Measurements from ENCODE around the gene RTKN2.
"Not testable (repeated sequence)": the region's sequence is repeated elsewhere in the genome, so short reads cannot be mapped to it uniquely, and the experiment has no call there.

Gene RTKN2

DNA sequence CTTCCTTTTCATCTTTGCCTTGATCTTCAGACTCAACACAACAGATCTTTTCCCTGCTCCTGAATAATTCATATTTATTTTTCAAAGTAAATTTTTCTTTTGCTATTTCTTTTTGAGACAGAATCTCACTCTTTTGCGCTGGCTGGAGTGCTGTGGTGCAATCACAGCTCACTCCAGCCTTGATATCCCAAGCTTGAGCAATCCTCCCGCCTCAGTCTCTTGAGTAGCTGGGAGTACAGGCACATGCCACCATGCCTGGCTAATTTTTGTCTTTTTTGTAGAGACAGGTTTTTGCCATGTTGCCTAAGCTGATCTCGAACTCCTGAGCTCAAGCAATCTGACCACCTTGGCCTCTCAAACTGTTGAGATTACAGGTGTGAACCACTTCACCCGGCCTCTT is 9.2 kb downstream of the RTKN2 start:
- no peak for DNase-seq (ENCODE audit: low read depth in 3 of 3)

DNA sequence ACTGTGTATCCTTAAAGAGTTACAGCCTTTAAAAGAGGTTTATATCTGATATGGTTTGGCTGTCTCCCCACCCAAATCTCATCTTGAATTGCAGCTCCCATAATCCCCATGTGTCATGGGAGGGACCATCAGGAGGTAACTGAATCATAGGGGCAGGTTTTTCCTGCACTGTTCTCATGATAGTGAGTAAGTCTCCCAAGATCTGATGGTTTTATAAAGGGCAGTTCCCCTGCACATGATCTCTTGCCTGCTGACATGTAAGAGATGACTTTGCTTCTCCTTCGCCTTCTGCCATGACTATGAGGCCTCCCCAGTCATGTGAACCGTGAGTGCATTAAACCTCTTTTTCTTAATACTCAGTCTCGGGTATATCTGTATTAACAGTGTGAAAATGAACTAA is 9.7 kb downstream of the RTKN2 start:
- no peak for DNase-seq (ENCODE audit: low read depth in 3 of 3)

DNA sequence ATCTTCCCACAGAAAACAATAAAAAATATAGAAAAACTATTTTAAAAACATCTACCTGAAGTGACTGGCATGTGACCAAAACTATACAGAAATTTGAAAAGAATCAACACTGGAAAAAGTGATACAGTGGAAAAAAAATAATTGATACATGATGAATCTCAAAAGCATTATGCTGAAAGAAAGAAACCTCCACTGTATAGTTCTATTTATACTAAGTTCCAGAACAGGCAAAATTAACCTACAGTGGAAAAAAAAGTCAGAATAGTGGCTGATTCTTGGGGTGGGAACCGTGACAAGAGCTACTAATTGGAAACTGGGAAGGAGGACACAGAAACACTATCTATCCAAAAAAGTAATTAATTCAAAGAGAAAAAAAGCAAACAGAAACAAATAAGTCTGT is 14.9 kb downstream of the RTKN2 start:
- DNase-seq (ENCODE audit: low read depth in 3 of 3), result no peak

DNA sequence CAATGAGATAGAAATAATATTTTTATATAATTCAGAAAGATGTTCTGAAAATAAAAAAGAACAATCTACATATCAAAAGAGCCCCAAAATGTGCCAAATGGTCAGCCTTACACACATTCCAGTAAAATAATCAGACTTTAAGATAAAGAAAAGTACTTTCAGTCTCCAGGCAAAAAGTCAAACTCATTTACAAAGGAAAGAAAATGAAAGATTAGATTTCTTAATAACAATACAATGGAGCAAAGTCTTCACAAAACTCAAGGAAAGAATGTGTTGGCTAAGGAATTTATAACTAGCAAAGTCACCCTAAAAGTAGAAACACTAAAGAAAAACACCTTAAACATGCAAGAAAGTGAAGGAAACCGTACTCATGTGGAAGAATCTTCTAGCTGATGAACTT is 16.6 kb downstream of the RTKN2 start:
- DNase-seq (ENCODE audit: low read depth in 3 of 3), result no peak

DNA sequence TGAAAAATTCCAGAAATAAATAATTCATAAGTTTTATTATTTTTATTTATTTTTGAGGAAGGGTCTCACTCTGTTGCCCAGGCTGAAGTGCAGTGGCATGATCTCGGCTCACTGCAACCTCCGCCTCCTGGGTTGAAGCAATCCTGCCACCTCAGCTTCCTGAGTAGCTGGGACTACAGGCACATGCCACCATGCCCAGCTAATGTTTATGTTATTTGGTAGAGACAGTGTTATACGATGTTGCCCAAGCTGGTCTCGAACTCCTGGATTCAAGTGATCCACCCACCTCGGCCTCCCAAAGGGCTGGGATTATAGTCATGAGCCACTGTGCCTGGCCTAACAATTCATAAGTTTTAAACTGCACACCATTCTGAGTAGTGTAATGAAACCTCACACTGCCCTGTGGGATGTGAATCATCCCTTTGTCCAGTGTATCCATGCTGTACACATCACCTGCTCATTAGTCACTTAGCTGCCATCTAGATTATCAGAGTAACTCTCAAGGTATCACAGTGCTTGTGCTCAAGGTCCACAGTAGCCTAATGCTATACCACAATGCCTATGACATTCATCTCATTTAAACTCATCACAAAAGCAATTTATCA is 17.9 kb downstream of the RTKN2 start:
- no peak for DNase-seq (ENCODE audit: low read depth in 3 of 3)

DNA sequence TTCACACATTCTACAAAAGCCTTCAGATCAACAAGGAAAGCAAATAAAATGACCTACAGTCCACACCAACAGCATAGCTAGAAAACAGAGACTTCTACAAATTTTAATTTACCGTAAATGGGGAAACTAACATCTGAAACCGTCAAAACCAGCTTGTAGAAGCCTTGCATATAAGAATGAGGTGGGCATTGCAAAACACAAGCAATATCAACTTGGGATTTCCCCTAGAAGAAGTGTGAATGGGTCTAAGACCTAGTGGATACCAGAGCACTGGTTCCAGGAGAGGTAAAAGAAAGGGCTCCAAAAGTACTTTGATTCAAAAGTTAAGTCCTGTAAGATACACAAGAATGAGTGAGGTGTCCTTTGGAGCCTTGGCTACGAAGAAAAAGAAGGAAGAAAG is 18.7 kb downstream of the RTKN2 start:
- DNase-seq (ENCODE audit: low read depth in 3 of 3), result no peak

DNA sequence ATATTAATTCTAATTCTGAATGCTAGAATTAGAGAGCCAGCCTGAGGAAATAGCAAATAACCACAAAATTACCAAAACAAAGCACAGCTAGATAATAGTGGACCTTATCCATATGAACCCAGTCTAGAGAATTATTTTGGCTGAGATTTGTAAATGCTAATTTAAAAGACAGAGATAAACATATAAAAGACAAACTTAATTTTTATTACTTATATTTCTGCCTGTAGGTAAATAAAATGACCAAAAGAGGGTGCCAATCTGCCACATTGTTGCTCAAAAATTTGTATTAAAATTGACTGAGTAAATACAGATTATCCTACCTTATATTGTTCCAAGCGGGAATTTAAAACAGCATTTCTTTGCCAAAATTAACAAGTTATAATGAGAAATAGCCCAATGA is 20.2 kb downstream of the RTKN2 start:
- no peak for DNase-seq (ENCODE audit: low read depth in 3 of 3)

DNA sequence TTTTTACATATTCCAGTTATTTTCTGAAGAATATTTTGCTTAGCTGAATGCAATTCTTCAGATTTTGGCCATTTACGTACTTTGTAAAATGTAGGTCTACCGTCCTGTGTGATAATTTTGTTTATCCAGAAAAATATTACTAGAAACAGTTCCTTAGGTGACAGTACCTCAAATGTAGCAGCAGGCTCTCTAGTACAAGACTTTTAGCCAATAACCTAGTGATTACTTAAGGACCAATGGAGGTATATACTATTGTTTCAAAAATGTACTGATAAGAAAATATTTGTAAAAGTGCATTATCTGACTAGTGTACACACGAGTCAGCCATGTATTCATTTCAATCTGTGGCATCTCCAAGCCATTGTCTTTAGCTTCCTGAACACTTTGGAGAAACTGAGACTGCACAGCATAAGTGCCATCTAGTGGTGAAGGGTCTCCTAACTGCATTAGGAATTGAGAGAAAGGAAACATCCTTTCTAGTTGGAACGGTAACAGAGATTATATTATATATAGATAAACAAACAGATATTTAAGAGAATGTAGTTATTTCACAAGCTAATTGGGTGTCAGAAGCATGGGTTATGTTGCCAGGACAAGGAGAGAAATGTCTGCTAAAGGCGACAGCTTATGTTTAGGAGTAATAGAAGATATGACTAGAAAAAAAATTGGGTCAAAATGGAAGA is 23.7 kb downstream of the RTKN2 start:
- peak in 2 of 3 donors; percentile 13 to 18 for DNase-seq (ENCODE audit: low read depth in 3 of 3)

DNA sequence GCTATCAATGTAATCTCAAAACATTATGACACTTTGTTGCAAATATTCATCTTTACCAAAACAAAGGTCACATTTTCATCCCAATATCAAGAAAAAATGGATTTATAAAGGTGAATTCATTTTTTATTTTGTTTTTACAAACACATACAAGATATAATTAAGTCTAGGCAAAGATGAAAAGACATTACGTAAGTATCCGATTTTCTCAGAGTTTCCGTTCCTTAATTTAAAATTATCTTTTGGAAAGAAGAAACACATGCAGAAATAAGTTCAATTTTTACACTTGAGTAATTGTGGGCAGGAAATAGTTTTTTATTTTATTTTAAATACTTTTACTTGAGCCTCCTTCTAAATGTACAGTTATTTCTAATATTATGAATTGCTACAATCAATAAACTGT is 24.6 kb downstream of the RTKN2 start:
- DNase-seq (ENCODE audit: low read depth in 3 of 3), result no peak

DNA sequence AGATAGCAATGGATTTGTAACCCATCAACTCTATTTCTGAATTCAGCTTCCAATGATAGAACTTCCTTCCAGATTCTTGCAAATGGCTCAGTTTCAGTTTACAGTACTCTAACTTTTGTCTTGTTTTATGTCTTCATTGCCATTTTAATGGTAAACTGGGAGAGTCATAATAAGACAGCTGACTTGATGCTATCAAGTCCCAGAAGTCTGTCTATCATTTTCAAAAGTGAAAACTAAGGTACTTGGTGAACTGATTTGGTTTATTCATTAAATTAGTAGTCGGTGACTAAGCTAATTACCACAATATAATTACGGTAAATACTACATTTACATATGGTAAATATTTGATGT is 25.0 kb downstream of the RTKN2 start:
- no peak for DNase-seq (ENCODE audit: low read depth in 3 of 3)

DNA sequence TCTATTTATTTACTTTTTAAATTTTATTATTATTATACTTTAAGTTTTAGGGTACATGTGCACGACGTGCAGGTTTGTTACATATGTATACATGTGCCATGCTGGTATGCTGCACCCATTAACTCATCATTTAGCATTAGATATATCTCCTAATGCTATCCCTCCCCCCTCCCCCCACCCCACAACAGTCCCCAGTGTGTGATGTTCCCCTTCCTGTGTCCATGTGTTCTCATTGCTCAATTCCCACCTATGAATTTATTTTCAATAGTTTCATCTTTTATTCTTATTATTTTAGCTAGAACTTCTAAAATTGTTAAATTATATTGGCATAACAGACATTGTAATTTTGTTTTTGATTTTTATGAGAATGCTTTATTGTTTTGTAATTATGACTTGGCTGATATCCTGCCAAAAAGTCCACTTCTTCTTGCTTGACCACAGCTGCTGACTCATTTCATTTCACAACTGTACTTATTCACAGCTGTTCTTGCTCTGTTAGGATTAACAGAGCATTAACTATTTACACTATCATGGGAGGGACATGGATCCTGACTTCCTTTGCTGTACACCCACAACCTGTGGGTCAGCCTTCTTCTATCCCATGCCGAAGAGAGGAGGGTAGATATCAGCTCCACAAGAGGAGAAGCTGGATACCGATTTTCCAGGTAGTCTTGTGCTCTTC is 25.5 kb downstream of the RTKN2 start:
- not testable (repeated sequence) for DNase-seq (ENCODE audit: low read depth in 3 of 3)

DNA sequence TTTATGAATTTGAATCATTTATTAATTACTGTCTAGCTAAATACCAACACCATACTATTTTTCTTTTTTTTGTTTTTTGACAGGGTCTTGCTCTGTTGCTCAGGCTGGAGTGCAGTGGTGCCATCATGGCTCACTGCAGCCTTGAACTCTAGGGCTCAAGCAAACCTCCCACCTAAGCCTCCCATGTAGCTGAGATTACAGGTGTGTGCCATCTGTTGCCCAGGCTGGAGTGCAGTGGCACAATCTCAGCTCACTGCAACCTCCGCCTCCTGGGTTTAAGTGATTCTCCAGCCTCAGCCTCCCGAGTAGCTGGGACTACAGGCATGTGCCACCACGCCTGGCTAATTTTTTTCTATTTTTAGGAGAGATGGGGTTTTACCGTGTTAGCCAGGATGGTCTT is 27.1 kb downstream of the RTKN2 start:
- not testable (repeated sequence) for DNase-seq (ENCODE audit: low read depth in 3 of 3)

DNA sequence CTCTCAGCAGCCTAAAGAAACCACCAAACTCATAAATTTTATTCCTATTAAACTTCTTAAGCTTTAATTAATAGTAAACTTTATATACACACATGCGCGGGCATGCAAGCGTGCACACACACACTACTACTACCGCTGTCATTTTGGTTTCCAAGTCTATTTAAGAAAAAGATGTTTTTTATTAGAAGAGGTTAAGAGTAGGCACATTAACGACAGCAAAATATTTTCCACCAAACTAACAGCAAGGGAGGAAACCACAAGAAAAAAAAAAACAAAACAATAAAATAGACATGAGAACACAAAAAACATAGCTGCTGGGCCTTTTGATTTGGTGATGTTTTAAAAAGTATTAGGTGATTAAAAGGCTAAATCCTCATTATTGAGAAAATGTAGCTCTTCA is 28.6 kb downstream of the RTKN2 start:
- no peak for DNase-seq (ENCODE audit: low read depth in 3 of 3)

DNA sequence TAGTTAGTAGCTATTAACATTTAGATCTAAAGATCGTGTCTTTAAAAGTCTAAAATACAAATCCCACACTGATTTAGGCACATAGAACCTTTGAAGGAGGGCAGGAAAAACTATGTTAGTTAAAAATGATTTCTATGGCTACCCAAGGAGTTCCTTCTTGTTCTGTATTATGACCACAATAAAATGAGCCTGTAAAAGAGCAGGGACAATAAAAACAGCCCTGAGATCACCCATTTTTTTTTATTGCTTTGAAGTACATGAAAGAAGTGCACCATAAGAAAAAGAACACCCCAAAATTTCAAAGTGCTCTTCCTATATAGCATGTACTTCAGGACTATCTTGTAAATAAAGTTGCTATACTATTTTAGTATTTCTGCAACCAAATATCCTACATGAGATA is 29.8 kb downstream of the RTKN2 start:
- no peak for DNase-seq (ENCODE audit: low read depth in 3 of 3)

DNA sequence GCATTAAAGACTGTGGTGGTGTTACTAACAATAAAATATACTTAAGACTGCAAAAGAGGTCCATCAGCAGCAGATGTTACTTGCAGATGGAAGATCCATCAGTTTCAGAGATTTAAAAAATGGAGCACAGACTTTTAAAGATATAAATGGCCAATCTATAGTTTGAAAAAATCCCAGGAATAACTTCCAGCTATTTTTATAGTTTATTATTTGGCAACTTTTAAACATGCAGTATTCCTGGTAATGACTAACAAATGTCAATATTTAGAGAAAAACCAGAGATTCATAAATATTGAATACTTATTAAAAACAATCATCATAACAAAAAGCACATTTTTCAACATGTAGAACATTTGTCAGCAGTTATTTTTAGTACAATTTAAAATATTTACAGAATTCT is 30.7 kb downstream of the RTKN2 start:
- no peak for DNase-seq (ENCODE audit: low read depth in 3 of 3)

DNA sequence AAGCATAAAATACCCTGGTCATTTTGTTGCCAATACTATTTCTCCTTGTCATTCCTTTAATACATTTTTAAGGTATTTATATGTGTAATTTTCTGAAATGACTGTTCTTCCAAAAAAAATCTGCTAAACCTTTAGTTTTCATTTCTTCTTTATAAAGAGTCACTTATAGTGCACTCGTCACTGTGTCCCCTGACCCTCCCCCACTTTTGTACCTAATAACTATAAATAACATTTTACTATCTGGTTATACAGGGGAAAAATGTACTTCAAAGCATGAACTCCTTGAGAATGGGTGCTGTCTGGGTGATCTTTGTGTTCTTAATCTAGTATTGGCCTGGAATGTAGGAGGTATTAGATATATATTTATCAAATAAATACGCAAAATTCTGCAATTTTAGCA is 31.1 kb downstream of the RTKN2 start:
- no peak for DNase-seq (ENCODE audit: low read depth in 3 of 3)

DNA sequence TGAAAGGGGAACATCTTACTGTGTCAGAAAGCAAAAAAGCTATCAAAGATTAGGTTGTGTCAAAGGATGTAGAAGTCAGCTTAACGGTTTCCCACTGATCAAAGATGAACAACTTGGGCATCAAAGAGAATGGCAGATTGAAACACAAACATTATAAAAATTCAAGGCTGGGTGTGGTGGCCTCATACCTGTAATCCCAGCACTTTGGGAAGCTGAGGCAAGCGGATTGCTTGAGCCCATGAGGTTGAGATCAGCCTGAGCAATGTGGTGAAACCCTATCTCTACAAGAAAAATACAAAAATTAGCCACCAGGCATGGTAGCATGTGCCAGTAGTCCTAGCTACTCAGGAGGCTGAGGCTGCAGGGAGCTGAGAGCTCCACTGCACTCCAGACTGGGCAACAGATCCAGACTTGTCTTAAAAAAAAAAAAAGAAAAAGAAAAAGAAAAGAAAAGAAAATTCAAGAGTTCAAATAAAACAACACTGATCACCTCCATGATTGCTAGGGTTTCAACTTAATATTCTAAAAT is 34.5 kb downstream of the RTKN2 start:
- DNase-seq (ENCODE audit: low read depth in 3 of 3), result no peak

DNA sequence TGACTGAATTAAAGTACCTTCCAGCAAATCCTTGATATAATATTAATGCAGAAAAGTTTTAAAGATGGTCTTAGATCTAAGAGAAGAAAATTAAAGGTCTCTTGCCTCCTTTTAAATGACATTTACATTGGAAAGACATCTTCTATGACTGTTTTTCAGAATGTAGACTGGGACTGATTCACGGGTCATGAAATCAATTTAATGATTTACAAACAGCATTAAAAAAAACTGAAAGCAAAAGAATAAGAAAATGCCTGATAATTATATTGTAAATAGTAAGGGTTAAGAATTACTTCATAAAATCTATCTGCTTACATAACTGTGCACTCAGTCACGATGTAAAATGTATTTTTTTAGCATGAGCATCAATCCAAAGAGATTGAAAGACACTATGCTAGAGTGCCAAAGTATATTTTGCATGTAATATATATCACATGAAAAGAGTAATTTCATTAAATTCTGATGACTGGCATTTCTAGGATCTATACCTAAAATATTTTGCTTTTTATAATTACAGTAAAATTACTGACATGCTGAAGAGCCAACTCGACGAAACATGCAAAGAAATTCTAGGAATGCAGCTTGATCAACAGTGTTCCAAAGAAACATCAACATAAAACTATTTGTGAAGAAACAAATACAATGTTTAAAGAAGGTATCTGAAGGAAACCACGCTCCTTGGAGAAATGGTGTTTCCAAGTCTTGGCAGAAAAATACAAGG is 35.1 kb downstream of the RTKN2 start:
- DNase-seq (ENCODE audit: low read depth in 3 of 3), result no peak

DNA sequence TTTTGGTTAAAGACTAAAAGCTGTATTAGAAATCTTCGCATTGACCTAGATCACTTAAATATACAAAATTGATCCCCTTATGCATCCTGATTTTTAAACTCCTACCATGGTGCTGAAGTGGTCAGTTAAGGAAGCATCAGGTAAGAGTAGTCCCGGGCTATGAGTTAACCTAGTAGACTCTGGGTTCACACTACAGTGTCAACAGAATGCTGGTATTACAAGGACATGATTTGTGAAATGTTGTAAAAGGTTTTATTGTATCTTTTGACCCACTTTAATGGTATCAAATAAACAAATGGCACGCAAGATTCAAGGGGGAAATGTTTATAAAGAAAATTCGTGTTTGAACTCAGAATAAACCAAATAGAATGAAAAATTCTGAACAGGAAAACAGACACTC is 36.8 kb downstream of the RTKN2 start:
- DNase-seq (ENCODE audit: low read depth in 3 of 3), result no peak

DNA sequence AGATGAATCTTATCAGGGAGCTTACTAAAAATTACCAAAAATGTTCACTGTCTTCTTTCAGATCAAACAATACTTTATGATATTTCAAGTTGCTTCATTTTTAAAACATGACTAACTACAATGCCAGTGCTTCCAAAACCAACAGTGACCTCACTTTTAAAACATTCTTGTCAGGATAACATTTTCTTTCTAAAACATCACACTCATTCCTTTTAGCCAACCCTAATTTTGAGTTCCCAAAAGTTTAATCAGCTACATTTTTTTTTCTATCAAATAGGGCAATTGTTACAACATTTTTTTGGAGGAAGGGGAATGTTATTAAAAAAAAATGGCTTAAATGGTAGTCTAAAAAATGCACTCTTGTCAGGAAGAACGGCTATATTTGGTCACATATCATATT is 37.3 kb downstream of the RTKN2 start:
- no peak for DNase-seq (ENCODE audit: low read depth in 3 of 3)

DNA sequence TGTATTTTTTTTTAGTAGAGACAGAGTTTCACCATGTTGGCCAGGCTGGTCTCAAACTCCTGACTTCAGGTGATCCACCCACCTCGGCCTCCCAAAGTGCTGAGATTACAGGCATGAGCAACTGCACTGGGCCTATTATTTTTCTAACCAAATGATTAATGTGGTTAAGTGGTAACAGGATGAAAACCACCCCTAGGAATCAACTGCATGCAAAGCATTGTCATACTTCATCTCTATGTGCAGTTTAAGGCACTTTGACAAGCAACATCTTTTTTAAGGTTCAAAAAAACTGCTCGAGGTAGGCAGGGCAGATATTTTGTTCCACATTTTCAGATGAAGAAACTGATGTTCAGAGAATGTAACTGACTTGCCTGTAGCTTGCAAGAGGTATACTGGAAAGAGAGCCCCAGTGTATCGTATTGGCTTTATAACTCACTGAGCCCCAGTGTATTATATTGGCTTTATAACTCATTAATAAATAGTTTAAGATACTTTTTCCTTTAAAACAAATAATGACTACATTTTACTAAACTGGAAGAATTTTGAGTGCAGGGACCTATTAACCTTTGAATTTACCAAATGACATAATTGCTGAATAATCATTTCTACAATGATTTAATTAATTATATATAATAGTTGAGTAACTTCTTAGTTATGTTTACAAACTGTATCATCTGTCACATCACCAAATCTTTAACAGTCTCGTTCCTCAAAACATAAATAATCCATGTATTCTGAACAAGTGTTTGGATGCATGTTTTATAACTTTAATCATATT is 38.1 kb downstream of the RTKN2 start:
- DNase-seq (ENCODE audit: low read depth in 3 of 3), result no peak

DNA sequence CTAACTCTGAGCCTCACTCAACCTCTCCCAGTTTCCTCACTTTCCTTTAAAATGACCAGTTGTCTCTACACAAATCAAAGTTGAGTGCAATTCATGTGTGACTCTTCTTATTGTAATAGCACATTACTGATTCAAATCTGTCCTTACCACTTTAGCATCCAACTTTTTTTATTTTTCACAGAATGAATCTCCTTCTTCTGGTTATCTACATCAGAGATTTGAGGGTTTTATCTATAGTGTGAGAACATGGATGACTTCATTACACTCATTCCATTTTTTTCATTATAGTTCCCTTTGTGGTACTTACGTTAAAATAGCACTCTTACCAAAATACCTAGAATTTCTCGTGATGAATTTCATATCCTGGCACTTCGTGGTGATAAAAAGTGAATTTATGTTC is 43.3 kb downstream of the RTKN2 start:
- DNase-seq (ENCODE audit: low read depth in 3 of 3), result no peak
